GM21526 (cell line): Measurements from ENCODE around the gene CDY1.
"Not testable (repeated sequence)": the region's sequence is repeated elsewhere in the genome, so short reads cannot be mapped to it uniquely, and the experiment has no call there.

Experiments used
- ATAC-seq: cut with Tn5 transposase; IDR thresholded peaks from one replicate; pipeline ENCODE4 v1.9.1; 2021; ENCODE audit warnings: moderate library complexity; ENCODE audit not compliant: unreplicated experiment, low FRiP score

CDY1 gene, protein sequence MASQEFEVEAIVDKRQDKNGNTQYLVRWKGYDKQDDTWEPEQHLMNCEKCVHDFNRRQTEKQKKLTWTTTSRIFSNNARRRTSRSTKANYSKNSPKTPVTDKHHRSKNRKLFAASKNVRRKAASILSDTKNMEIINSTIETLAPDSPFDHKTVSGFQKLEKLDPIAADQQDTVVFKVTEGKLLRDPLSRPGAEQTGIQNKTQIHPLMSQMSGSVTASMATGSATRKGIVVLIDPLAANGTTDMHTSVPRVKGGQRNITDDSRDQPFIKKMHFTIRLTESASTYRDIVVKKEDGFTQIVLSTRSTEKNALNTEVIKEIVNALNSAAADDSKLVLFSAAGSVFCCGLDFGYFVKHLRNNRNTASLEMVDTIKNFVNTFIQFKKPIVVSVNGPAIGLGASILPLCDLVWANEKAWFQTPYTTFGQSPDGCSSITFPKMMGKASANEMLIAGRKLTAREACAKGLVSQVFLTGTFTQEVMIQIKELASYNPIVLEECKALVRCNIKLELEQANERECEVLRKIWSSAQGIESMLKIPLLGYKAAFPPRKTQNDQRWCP

DNA sequence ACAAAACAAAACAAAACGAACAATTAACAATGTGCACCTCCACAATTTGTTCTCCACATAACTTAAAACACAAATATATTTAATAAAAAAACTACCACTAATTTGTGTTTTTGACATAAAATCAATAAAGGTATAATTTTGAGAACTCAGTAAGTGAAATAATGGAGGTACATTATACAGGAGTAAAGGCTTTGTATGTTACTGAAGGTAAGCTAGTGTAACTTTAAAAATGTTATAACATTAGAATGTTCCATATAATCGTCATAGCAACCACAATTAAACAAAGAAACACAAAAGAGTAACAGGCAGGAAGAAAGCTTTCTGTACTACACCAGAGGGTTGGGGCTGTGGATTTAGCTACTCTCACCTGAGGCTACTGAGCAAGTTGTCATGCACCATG, at the start of gene CDY1:
Gene CDY1, plus strand, starts transcription at position 301 of the 400 bp plus-strand sequence. CDS start 326 bp downstream, outside the sequence.
- ATAC-seq, result not testable (repeated sequence)

DNA sequence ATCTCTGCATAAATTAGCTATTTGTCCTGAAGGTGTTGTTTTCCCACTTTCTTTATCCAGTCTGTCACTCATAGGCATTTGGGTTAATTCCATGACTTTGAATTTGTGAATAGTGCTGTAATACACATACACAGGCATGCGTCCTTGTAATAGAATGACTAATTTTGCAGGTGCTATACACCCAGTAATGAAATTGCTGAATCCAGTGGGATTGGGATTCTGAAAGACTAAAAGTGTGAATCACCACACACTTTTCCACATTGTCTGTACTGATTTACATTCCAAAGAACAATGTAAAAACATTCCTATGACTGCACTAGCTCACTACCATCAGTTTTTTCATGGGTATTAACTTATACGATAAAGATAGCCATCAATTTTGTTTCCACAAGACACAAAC, 28.6 kb upstream of the CDY1 start:
- ATAC-seq, result not testable (repeated sequence)

DNA sequence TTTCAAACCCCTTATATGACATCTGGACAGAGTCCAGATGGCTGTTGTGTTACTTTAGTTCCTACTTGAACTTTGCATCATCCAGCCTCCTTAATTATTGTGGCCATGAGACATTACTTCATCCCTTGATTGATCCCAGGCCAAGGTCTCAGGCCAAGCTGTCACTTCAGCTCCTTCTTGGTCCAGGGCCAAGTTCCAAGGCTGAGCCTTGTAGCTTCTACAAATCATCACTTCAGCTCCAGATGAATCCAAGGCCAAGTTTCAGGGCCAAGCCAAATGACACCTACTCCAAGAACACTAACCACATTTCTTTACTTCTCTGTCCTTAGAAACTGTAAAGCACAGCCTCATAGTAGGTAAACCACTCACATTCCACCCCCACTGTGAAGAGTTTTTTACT, 1.7 kb upstream of the CDY1 start:
- not testable (repeated sequence) for ATAC-seq

DNA sequence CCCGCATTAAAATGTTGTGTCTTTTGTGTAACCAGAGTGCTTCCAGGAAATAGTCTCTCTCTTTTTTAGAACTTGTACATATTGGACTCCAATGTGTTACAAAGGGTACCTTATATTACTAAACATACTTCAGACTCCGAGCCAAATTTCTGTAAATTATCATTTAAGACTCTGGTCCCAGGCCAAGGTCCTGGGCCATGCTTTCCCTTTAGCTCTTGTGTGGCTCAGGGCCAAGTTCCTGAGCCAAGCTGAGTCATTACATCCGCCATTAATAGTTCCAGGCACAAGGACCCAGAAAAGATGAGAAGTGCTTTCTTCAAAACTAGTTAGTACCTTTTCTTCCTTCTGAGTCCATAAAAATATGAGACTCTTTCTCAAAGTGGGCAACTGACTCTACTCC, 4.6 kb downstream of the CDY1 start:
- ATAC-seq, result not testable (repeated sequence)

DNA sequence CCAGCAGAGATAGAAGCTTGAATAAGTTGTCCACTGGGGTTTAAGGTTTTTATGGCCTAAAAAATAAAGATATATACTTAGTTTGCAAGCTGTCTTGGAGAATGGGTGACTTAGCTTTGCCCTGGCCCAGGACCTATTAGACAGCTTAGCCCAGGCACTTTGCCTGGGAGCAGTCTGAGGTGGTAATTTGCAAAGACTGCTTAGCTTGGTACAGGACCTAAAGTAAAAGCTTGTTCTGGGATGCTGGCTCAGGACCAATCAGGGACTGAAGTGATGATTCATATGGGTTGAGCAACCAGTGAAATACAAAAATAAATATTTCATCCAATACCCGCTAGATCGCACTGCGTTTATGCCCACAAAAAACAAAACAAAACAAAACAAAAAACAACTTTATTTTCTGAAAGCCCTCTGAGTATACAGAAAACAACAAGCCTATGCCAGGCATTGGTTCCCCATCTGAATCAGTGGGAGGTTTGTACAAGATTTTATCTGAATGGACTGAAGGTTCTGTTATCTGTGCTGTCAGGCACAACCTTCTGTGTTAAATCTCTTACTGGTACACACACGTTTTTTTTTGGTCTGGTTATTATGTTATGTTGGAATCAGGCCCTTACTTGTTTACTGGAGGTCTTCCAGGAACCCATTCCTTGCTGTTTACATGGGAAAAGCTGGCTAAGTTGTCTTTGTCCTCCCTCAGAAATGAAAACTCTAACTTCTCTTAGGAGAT, 8.6 kb downstream of the CDY1 start:
- ATAC-seq, result not testable (repeated sequence)

DNA sequence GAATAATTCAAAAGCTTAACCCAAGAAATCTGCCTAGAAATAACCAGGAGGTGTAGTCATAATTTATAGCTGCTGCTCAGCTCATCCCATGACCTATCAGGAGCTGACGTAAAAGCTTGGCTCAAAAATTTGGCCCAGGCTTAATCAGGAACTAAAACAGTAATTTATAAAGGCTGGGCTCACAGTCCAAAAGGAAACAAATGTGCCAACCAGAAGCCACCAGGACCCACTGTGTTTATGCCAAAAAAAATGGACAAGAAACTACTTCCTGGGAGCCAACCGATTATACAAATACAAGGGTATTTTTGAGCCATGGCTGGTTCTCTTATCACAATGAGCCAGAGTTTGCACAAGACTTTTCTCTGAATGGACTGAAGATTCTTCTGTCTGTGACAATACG, 17.9 kb downstream of the CDY1 start:
- not testable (repeated sequence) for ATAC-seq

DNA sequence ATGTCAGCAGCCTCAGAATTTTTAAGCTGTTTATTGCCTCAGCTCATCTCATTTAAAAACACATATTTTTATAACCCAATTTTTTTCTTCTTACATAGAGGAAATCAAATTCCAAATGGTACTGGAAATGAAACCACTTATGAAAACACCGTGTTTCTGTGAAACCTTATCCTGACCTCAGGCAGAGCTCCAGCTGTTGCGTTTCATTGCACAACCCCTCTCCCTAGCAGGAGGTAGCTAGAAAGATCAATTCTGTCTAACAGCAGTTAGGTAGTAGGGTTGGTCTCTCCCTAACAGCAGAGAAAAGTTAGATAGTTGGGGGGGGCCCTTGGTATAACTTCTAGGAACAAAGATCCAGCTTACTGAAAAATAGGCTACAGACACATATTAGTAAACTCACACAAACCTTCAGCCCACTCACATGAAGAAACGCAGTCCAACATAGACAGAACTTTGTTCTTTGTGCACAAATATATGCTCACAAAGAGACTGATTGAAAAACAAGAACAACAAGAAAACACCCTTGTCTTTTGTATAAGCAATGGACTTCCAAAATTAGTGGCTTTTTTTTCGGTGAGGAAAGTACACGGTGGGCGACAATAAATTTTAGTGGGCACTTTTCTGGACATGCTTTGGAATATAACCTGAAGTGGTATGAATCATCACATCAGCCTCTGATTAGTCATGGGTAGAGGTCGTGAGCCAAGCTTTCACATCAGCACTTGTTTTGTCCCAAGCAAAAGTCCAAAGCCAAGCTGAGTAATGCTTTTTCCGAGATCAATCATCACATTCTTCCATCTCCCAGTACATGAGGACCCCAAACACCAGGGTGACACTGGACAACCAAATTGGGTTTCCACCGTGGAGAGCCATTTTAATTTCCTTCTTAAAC, 21.4 kb downstream of the CDY1 start:
- ATAC-seq, result not testable (repeated sequence)
